Sigmoid colon (tissue), 7 donors: ENCODE results near the gene SOX10. TPM values are rescaled to one million over a fixed set of nuclear protein-coding genes. Genes with fewer than 3 reads are reported as not detected.

Experiments
- DNase-seq: peaks from one replicate; pipeline ENCODE4 v3.0.0-alpha.2; 2019
- H3K27ac ChIP-seq, 4 donors: fragments of 200-600 bp; sonication (generic); one replicate each; pipeline ENCODE4 v1.5.1; 2016 to 2019; ENCODE audit warnings: mild to moderate bottlenecking in 1 of 4
- H3K27me3 ChIP-seq, 3 donors: fragments of 200-600 bp; sonication (generic); one replicate each; pipeline ENCODE4 v1.5.1; 2019; ENCODE audit warnings: mild to moderate bottlenecking in 1 of 3
- H3K36me3 ChIP-seq, 4 donors: fragments of 200-600 bp; sonication (generic); one replicate each; pipeline ENCODE4 v1.5.1; 2016 to 2019
- H3K4me1 ChIP-seq, 4 donors: fragments of 200-600 bp; sonication (generic); one replicate each; pipeline ENCODE4 v1.5.1; 2017 to 2019
- H3K4me3 ChIP-seq, 4 donors: fragments of 200-600 bp; sonication (generic); one replicate each; pipeline ENCODE4 v1.5.1; 2017 to 2019; ENCODE audit warnings: mild to moderate bottlenecking in 2 of 4, moderate library complexity in 1 of 4
- H3K9me3 ChIP-seq, 4 donors: fragments of 200-600 bp in 3 of 4; sonication (generic) in 3 of 4; one replicate each; pipeline versions ENCODE4 v1.5.1 to v1.6.1; 2013 to 2019
- CTCF ChIP-seq, 4 experiments: fragments of 450-650 bp in 3 of 4; fragments of 200-600 bp in 1 of 4; IDR thresholded peaks; one replicate each; pipeline ENCODE4 v1.5.1; 2016 to 2019; ENCODE audit warnings: antibody characterized with exemption in 4 of 4, mild to moderate bottlenecking in 3 of 4, moderate library complexity in 2 of 4
- EP300 ChIP-seq, 4 donors: sonication (generic); formaldehyde crosslinking; IDR thresholded peaks; one replicate each; pipeline ENCODE4 v1.6.1; 2017; ENCODE audit warnings: antibody characterized with exemption in 4 of 4
- POLR2A ChIP-seq, 2 donors: fragments of 450-650 bp; IDR thresholded peaks; one replicate each; pipeline ENCODE4 v1.6.1; 2016; ENCODE audit warnings: antibody characterized with exemption in 2 of 2, mild to moderate bottlenecking in 2 of 2, moderate library complexity in 2 of 2
- POLR2AphosphoS5 ChIP-seq, 4 donors: sonication (generic); formaldehyde crosslinking; IDR thresholded peaks; one replicate each; pipeline ENCODE4 v1.6.1; 2017; ENCODE audit warnings: antibody characterized with exemption in 4 of 4
- WGBS, 2 donors: extraction: QIAGEN DNeasy Blood & Tissue Kit; methylation state at CpG; one replicate each; pipeline ENCODE4 v1.1.7; 2013; 5-methylcytosine and 5-hydroxymethylcytosine counted together
- intact Hi-C: fragments of 100-400 bp; cut with DNase I; formaldehyde crosslinking; loops from one replicate; pipeline ENCODE4 v1.15.1; 2023
- polyA plus RNA-seq, 3 donors: library from polyadenylated mRNA; stranded (reverse); fragments of 200-250 nt; gene quantifications; one replicate each; pipeline ENCODE4 v1.2.3, GENCODE V29; 2013
- total RNA-seq, 4 donors: library from RNA; depleted of rRNA; stranded (reverse); fragments of >200 nt; gene quantifications; one replicate each; pipeline ENCODE4 v1.1.0, GENCODE V29; 2016
- donor health status: healthy with polysubstance abuse.
- donor health status: Bipolar disorder and iron deficiency.
- donor health status: healthy.

SOX10 gene
- total and polyA plus RNA-seq, 7 donors, result 0.23 to 17.5 (median 3.8) TPM

- intact Hi-C loops, result no loop called here
- TF ChIP-seq POLR2A (IDR thresholded peaks at IDR 0.05), result no peak
- peak in 1 of 4 experiments; percentile 7 for TF ChIP-seq CTCF (IDR thresholded peaks at IDR 0.05)
- no peak for TF ChIP-seq EP300 (IDR thresholded peaks at IDR 0.05)
- no peak for TF ChIP-seq POLR2AphosphoS5 (IDR thresholded peaks at IDR 0.05)
- H3K4me3 ChIP-seq, result no peak overlapping the region
- no peaks in the 10 kb centered on the region for H3K27me3 ChIP-seq
- H3K27ac ChIP-seq, result peak overlapping the region; percentile 63 to 97 (median 80)
- H3K4me1 ChIP-seq, result peaks cover 0 to 69% (median 60%) of the 10 kb centered on the region in 4 donors
- DNase-seq, result no peak
- 62 to 85% methylated on average over 2 of the region's 2 CpGs for WGBS, 2 donors
- H3K9me3 ChIP-seq, result no peaks in the 10 kb centered on the region
- peaks cover 47 to 82% (median 64%) of the 10 kb centered on the region in 4 donors for H3K36me3 ChIP-seq
Measured at GRCh38 chr22:37930952-37931440, 53.4 kb downstream of the SOX10 start.

GRCh38 chr22:37930270-37930951 lies 53.9 kb downstream of the SOX10 start:
- TF ChIP-seq POLR2AphosphoS5 (IDR thresholded peaks at IDR 0.05), result peak in 1 of 4 donors; percentile 21
- TF ChIP-seq EP300 (IDR thresholded peaks at IDR 0.05), result no peak
- TF ChIP-seq CTCF (IDR thresholded peaks at IDR 0.05), result peak; percentile 15 to 60 (median 36)
- TF ChIP-seq POLR2A (IDR thresholded peaks at IDR 0.05), result no peak
- H3K4me3 ChIP-seq, result no peak overlapping the region
- DNase-seq, result no peak
- H3K27me3 ChIP-seq, result no peaks in the 10 kb centered on the region
- peaks cover 52 to 82% (median 67%) of the 10 kb centered on the region in 4 donors for H3K36me3 ChIP-seq
- peak overlapping the region; percentile 63 to 97 (median 80) for H3K27ac ChIP-seq
- WGBS, 2 donors, result 87 to 88% methylated on average over 11 of the region's 11 CpGs
- peaks cover 0 to 75% (median 65%) of the 10 kb centered on the region in 4 donors for H3K4me1 ChIP-seq
- intact Hi-C loops, result no loop called here
- H3K9me3 ChIP-seq, result no peaks in the 10 kb centered on the region

- intact Hi-C loops, result no loop called here
- Histone ChIP-seq H3K4me3 (no peak overlapping the region), H3K9me3 (no peaks in the 10 kb centered on the region), H3K27me3 (no peaks in the 10 kb centered on the region), H3K36me3 (peaks cover 59 to 88% (median 71%) of the 10 kb centered on the region in 4 donors), H3K27ac (peak overlapping the region; percentile 63 to 97 (median 80)), H3K4me1 (peaks cover 0 to 83% (median 69%) of the 10 kb centered on the region in 4 donors)
- TF ChIP-seq POLR2AphosphoS5 (IDR thresholded peaks at IDR 0.05) (no peak), POLR2A (IDR thresholded peaks at IDR 0.05) (no peak), EP300 (IDR thresholded peaks at IDR 0.05) (no peak), CTCF (IDR thresholded peaks at IDR 0.05) (no peak)
- no peak for DNase-seq
- whole genome bisulfite sequencing, 2 donors, result 65 to 91% methylated on average over 5 of the region's 5 CpGs
Measured at GRCh38 chr22:37929390-37929789, 55.0 kb downstream of the SOX10 start.

GRCh38 chr22:37927637-37927936 lies 56.8 kb downstream of the SOX10 start:
- WGBS, 2 donors, result 95 to 96% methylated on average over 5 of the region's 5 CpGs
- Histone ChIP-seq H3K4me1 (peaks cover 0 to 69% (median 53%) of the 10 kb centered on the region in 4 donors), H3K4me3 (no peak overlapping the region), H3K27me3 (no peaks in the 10 kb centered on the region), H3K9me3 (no peaks in the 10 kb centered on the region), H3K27ac (peak overlapping the region in 3 of 4 donors; percentile 58 to 97 (median 84)), H3K36me3 (peaks cover 59 to 100% (median 75%) of the 10 kb centered on the region in 4 donors)
- DNase-seq, result no peak
- TF ChIP-seq POLR2AphosphoS5 (IDR thresholded peaks at IDR 0.05) (peak in 1 of 4 donors; percentile 2), CTCF (IDR thresholded peaks at IDR 0.05) (no peak), POLR2A (IDR thresholded peaks at IDR 0.05) (no peak), EP300 (IDR thresholded peaks at IDR 0.05) (no peak)
- intact Hi-C loops, result no loop called here
